Neural cell (in vitro differentiated cells): Measurements from ENCODE around the gene ZFR. TPM values are rescaled to one million over a fixed set of nuclear protein-coding genes. Genes with fewer than 3 reads are reported as not detected.

Experiments used
- H2AFZ ChIP-seq: fragments of 200-600, 300-800 bp; sonication (generic), shearing (Covaris generic); 2 replicates; pipeline ENCODE4 v1.6.0; 2014; ENCODE audit warnings: low read depth, mild to moderate bottlenecking, antibody characterized with exemption, low read length, moderate library complexity
- H3F3A ChIP-seq: fragments of 200-600 bp; shearing (Covaris generic); 2 replicates; pipeline ENCODE4 v1.6.1; 2016; ENCODE audit warnings: mild to moderate bottlenecking, moderate library complexity, mixed read lengths, antibody characterized with exemption, low read length; ENCODE audit not compliant: insufficient read depth, poor library complexity, severe bottlenecking
- H3K27ac ChIP-seq: fragments of 200-600, 300-800 bp; sonication (generic), shearing (Covaris generic); 2 replicates; pipeline ENCODE4 v1.5.1; 2014; ENCODE audit warnings: mild to moderate bottlenecking, low read length, moderate library complexity
- H3K27me3 ChIP-seq: fragments of 300-800, 200-600 bp; sonication (generic), shearing (Covaris generic); 2 replicates; pipeline ENCODE4 v1.6.0; 2014; ENCODE audit warnings: mild to moderate bottlenecking, low read depth, low read length, moderate library complexity; ENCODE audit not compliant: insufficient read depth
- H3K36me3 ChIP-seq: fragments of 300-800, 200-600 bp; sonication (generic), shearing (Covaris generic); 2 replicates; pipeline ENCODE4 v1.5.1; 2014; ENCODE audit warnings: mild to moderate bottlenecking, antibody characterized with exemption, low read length, moderate library complexity; ENCODE audit not compliant: insufficient read depth
- H3K4me2 ChIP-seq: fragments of 300-800, 200-600 bp; sonication (generic), shearing (Covaris generic); 2 replicates; pipeline ENCODE4 v1.6.0; 2014; ENCODE audit warnings: mild to moderate bottlenecking, low read length
- H3K4me3 ChIP-seq: fragments of 300-800, 200-600 bp; sonication (generic), shearing (Covaris generic); 2 replicates; pipeline ENCODE4 v1.5.1; 2014; ENCODE audit warnings: mild to moderate bottlenecking, low read length, moderate library complexity
- H3K79me2 ChIP-seq: fragments of 200-600 bp; shearing (Covaris generic); replicated peaks from 2 replicates; pipeline ENCODE4 v1.6.0; 2014; ENCODE audit warnings: mild to moderate bottlenecking, low read length, moderate library complexity; ENCODE audit not compliant: insufficient read depth
- H3K9ac ChIP-seq: fragments of 300-800, 200-600 bp; sonication (generic), shearing (Covaris generic); 2 replicates; pipeline ENCODE4 v1.6.1; 2016; ENCODE audit warnings: mild to moderate bottlenecking, low read length, mixed read lengths
- H3K9me2 ChIP-seq: fragments of 200-600 bp; shearing (Covaris generic); 2 replicates; pipeline ENCODE4 v1.6.1; 2016; ENCODE audit warnings: mild to moderate bottlenecking, low read length, mixed read lengths; ENCODE audit not compliant: insufficient read depth
- H3K9me3 ChIP-seq: fragments of 200-600, 300-800 bp; sonication (generic), shearing (Covaris generic); 2 replicates; pipeline ENCODE4 v1.6.1; 2016; ENCODE audit warnings: mild to moderate bottlenecking, mixed run types, low read length, moderate library complexity, mixed read lengths
- H4K20me1 ChIP-seq: fragments of 200-600 bp; shearing (Covaris generic); 2 replicates; pipeline ENCODE4 v1.6.1; 2016; ENCODE audit warnings: mild to moderate bottlenecking, mixed run types; ENCODE audit not compliant: insufficient read depth
- CTCF ChIP-seq: fragments of 450-650 bp; IDR thresholded peaks from 2 replicates; pipeline ENCODE4 v1.5.1; 2014; ENCODE audit warnings: antibody characterized with exemption, mild to moderate bottlenecking, moderate library complexity; ENCODE audit not compliant: poor library complexity, severe bottlenecking
- EP300 ChIP-seq: fragments of 450-650 bp; conservative IDR thresholded peaks from 2 replicates; pipeline ENCODE4 v1.6.1; 2014; ENCODE audit warnings: antibody characterized with exemption, mild to moderate bottlenecking, moderate library complexity; ENCODE audit not compliant: poor library complexity, severe bottlenecking
- EZH2 ChIP-seq: fragments of 200-600, 300-800 bp; shearing (Covaris generic), sonication (generic); IDR thresholded peaks from 2 replicates; pipeline ENCODE4 v1.6.1; 2014; ENCODE audit warnings: antibody characterized with exemption, low read length, borderline replicate concordance, mild to moderate bottlenecking; ENCODE audit not compliant: insufficient read depth, poor library complexity, severe bottlenecking
- MXI1 ChIP-seq: fragments of 450-650 bp; conservative IDR thresholded peaks from 2 replicates; pipeline ENCODE4 v1.6.1; 2014; ENCODE audit warnings: antibody characterized with exemption, mild to moderate bottlenecking; ENCODE audit not compliant: poor library complexity, severe bottlenecking
- POLR2AphosphoS5 ChIP-seq: IDR thresholded peaks from 2 replicates; pipeline ENCODE4 v1.6.1; 2012
- RAD21 ChIP-seq: fragments of 450-650 bp; conservative IDR thresholded peaks from 2 replicates; pipeline ENCODE4 v1.6.1; 2014; ENCODE audit warnings: antibody characterized with exemption, mild to moderate bottlenecking, moderate library complexity
- SMC3 ChIP-seq: fragments of 450-650 bp; conservative IDR thresholded peaks from 2 replicates; pipeline ENCODE4 v1.6.1; 2014; ENCODE audit warnings: antibody characterized with exemption, mild to moderate bottlenecking, moderate library complexity; ENCODE audit not compliant: poor library complexity
- TAF1 ChIP-seq: IDR thresholded peaks from 2 replicates; pipeline ENCODE4 v1.6.1; 2012; ENCODE audit warnings: low read depth
- polyA plus RNA-seq: library from polyadenylated mRNA; depleted of rRNA; stranded (reverse); fragments of >200 nt; gene quantifications from 2 replicates; pipeline ENCODE4 v1.2.3, GENCODE V29; 2014
- TF ChIP-seq, protein P1 (sequence below): IDR thresholded peaks from 2 replicates; pipeline ENCODE4 v1.6.1; 2012; ENCODE audit warnings: borderline replicate concordance

The ZFR gene
- polyA plus RNA-seq, 1 donor from 2014 or later: 141 TPM

DNA sequence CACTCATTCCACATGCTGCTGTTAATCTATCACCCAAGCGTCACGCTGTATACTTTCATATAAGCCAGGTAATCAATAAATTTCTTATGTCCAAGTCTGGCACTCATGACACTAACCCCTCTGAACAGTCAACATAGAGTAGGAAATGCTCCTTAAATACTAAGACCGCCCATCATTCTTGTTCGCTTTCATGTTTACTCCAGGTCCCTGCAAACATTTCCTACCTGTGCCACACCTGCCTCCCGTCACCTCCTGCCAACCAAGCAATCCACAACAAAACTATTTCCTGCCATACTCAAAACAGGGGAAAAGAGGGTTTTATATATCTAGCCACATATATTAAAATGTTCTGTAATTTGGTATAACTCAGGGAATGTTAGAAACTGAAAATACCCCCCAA is 39.0 kb downstream of the ZFR start:
- Histone ChIP-seq H3K4me3 (no peak overlapping the region), H3K79me2 (peaks cover 10% of the 10 kb centered on the region), H4K20me1 (no peaks in the 10 kb centered on the region), H3F3A (no peaks in the 10 kb centered on the region), H3K36me3 (peaks cover 9% of the 10 kb centered on the region), H2AFZ (no peak overlapping the region), H3K9ac (no peak overlapping the region), H3K27ac (no peak overlapping the region), H3K9me3 (no peaks in the 10 kb centered on the region), H3K4me2 (no peak overlapping the region), H3K9me2 (no peaks in the 10 kb centered on the region), H3K27me3 (no peaks in the 10 kb centered on the region)
- TF ChIP-seq TAF1 (no peak), RAD21 (no peak), POLR2AphosphoS5 (no peak), EZH2 (no peak), MXI1 (no peak), EP300 (no peak), CTCF (no peak), SMC3 (no peak)
- TF ChIP-seq, protein P1, sequence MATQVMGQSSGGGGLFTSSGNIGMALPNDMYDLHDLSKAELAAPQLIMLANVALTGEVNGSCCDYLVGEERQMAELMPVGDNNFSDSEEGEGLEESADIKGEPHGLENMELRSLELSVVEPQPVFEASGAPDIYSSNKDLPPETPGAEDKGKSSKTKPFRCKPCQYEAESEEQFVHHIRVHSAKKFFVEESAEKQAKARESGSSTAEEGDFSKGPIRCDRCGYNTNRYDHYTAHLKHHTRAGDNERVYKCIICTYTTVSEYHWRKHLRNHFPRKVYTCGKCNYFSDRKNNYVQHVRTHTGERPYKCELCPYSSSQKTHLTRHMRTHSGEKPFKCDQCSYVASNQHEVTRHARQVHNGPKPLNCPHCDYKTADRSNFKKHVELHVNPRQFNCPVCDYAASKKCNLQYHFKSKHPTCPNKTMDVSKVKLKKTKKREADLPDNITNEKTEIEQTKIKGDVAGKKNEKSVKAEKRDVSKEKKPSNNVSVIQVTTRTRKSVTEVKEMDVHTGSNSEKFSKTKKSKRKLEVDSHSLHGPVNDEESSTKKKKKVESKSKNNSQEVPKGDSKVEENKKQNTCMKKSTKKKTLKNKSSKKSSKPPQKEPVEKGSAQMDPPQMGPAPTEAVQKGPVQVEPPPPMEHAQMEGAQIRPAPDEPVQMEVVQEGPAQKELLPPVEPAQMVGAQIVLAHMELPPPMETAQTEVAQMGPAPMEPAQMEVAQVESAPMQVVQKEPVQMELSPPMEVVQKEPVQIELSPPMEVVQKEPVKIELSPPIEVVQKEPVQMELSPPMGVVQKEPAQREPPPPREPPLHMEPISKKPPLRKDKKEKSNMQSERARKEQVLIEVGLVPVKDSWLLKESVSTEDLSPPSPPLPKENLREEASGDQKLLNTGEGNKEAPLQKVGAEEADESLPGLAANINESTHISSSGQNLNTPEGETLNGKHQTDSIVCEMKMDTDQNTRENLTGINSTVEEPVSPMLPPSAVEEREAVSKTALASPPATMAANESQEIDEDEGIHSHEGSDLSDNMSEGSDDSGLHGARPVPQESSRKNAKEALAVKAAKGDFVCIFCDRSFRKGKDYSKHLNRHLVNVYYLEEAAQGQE: no peak

DNA sequence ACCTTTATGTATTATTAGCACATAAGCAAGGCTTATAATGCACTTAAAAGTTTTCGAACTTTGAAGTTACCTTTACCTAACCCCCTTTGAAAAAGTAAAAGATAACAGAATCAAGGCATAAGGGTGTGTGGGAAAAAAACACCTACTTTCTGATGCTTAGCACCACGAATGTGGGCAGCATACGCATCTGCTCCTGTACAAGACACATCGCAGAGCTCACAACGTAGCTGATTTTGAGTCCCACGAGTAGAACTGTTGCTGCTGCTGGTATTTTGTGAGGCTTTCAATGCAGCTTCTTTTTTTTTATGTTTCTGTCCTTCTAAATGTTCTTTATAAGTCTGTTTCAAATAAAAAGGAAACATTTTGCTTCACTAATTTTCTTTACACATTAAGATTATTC is 40.8 kb downstream of the ZFR start:
- H3K36me3 ChIP-seq: peaks cover 9% of the 10 kb centered on the region
- peaks cover 7% of the 10 kb centered on the region for H3K79me2 ChIP-seq
- H3K9me3 ChIP-seq: no peaks in the 10 kb centered on the region
- H3K4me2 ChIP-seq: no peak overlapping the region
- no peaks in the 10 kb centered on the region for H4K20me1 ChIP-seq
- H2AFZ ChIP-seq: no peak overlapping the region
- no peaks in the 10 kb centered on the region for H3F3A ChIP-seq
- H3K9me2 ChIP-seq: no peaks in the 10 kb centered on the region
- no peaks in the 10 kb centered on the region for H3K27me3 ChIP-seq
- no peak overlapping the region for H3K4me3 ChIP-seq
- H3K27ac ChIP-seq: no peak overlapping the region
- no peak for TF ChIP-seq EP300
- TF ChIP-seq CTCF: no peak
- no peak for TF ChIP-seq EZH2
- TF ChIP-seq, protein P1: no peak
- no peak for TF ChIP-seq SMC3
- TF ChIP-seq MXI1: no peak
- no peak for TF ChIP-seq RAD21
- no peak for TF ChIP-seq TAF1
- no peak for TF ChIP-seq POLR2AphosphoS5
- no peak overlapping the region for H3K9ac ChIP-seq
